B cell (primary cell): ENCODE measurements around the gene BRD4. TPM values are rescaled to one million over a fixed set of nuclear protein-coding genes. Genes with fewer than 3 reads are reported as not detected.

ENCODE experiments used
- ATAC-seq: fragments of 200-7000 bp; cut with Tn5 transposase; one replicate; pipeline ENCODE4 v1.10.0; 2021; ENCODE audit warnings: low read depth, mild to moderate bottlenecking, moderate number of reproducible peaks, moderate library complexity
- CTCF ChIA-PET: fragments of 350-600 bp; sonication (Branson Sonifier 250); formaldehyde crosslinking; loops from one replicate; lab custom pipeline; 2021; ENCODE audit warnings: antibody characterized with exemption, inconsistent platforms; lab: Charles Lee
- POLR2A ChIA-PET: fragments of 350-600 bp; sonication (Branson Sonifier 250); formaldehyde crosslinking; loops from one replicate; lab custom pipeline; 2021; ENCODE audit warnings: antibody characterized with exemption; lab: Charles Lee
- DNase-seq: peaks from one replicate; pipeline ENCODE4 v3.0.0; 2013
- H2AFZ ChIP-seq: 2 replicates; pipeline ENCODE4 v1.6.1; 2012; ENCODE audit warnings: mild to moderate bottlenecking, low read depth, low read length; ENCODE audit not compliant: insufficient read depth, poor library complexity, severe bottlenecking
- H3K27ac ChIP-seq, 2 donors: 1 replicate in 1 of 2; 2 replicates in 1 of 2; pipeline ENCODE4 v1.5.1; 2012 to 2013; ENCODE audit warnings: low read length in 2 of 2, mild to moderate bottlenecking in 2 of 2, moderate library complexity in 1 of 2
- H3K27me3 ChIP-seq, 4 experiments: fragments of 200-600 bp in 1 of 4; sonication (generic) in 1 of 4; replicated peaks in 1 of 4; 1 replicate in 2 of 4; 2 replicates in 2 of 4; pipeline versions ENCODE4 v1.6.1 to v1.7.0; 2013 to 2016; ENCODE audit warnings: low read length in 3 of 4, mild to moderate bottlenecking in 2 of 4, mixed read lengths in 1 of 4, moderate library complexity in 1 of 4; ENCODE audit not compliant: insufficient read depth in 4 of 4, control insufficient read depth in 3 of 4; ENCODE audit errors: control extremely low read depth in 1 of 4
- H3K36me3 ChIP-seq, 2 experiments: replicated peaks in 1 of 2; 1 replicate in 1 of 2; 2 replicates in 1 of 2; pipeline versions ENCODE4 v1.6.1 to v1.7.1; 2013; ENCODE audit warnings: low read length in 1 of 2; ENCODE audit not compliant: insufficient read depth in 2 of 2, control insufficient read depth in 1 of 2; ENCODE audit errors: control extremely low read depth in 1 of 2, extremely low read depth in 1 of 2
- H3K4me1 ChIP-seq, 2 donors: fragments of 200-600 bp in 1 of 2; sonication (generic) in 1 of 2; 1 replicate in 1 of 2; 2 replicates in 1 of 2; pipeline versions ENCODE4 v1.5.1 to v1.6.1; 2013 to 2017; ENCODE audit warnings: low read length in 2 of 2; ENCODE audit not compliant: control insufficient read depth in 2 of 2, insufficient read depth in 2 of 2
- H3K4me2 ChIP-seq: replicated peaks from 2 replicates; pipeline ENCODE3; 2012; ENCODE audit warnings: mild to moderate bottlenecking, low read depth, low read length; ENCODE audit not compliant: poor library complexity, severe bottlenecking
- H3K4me3 ChIP-seq, 5 experiments: fragments of 200-600 bp in 1 of 5; sonication (generic) in 1 of 5; 1 replicate in 3 of 5; 2 replicates in 2 of 5; pipeline versions ENCODE4 v1.5.1 to v1.7.0; 2011 to 2016; ENCODE audit warnings: low read length in 4 of 5, mild to moderate bottlenecking in 4 of 5, low read depth in 2 of 5, control low read depth in 1 of 5, moderate library complexity in 1 of 5; ENCODE audit not compliant: insufficient read depth in 1 of 5; ENCODE audit errors: control extremely low read depth in 1 of 5, extremely low read depth in 1 of 5
- H3K79me2 ChIP-seq: fragments of 200-600 bp; sonication (generic); one replicate; pipeline ENCODE4 v1.6.0; 2016; ENCODE audit warnings: low read length; ENCODE audit not compliant: control insufficient read depth, insufficient read depth
- H3K9ac ChIP-seq: fragments of 200-600 bp; sonication (generic); 2 replicates; pipeline ENCODE4 v1.6.1; 2017; ENCODE audit warnings: mild to moderate bottlenecking, low read length, moderate library complexity
- H3K9me3 ChIP-seq, 3 donors: one replicate each; pipeline versions ENCODE4 v1.6.1 to v1.7.1; 2013; ENCODE audit warnings: low read length in 2 of 3; ENCODE audit not compliant: control insufficient read depth in 2 of 3, insufficient read depth in 1 of 3; ENCODE audit errors: control extremely low read depth in 1 of 3
- H4K20me1 ChIP-seq: 2 replicates; pipeline ENCODE4 v1.6.0; 2012; ENCODE audit warnings: mild to moderate bottlenecking, low read length; ENCODE audit not compliant: insufficient read depth, control insufficient read depth, poor library complexity, severe bottlenecking
- H3K27ac Mint-ChIP-seq: one replicate; pipeline ENCODE4 v1.8.0; 2021; ENCODE audit warnings: mixed read lengths
- H3K27me3 Mint-ChIP-seq: one replicate; pipeline ENCODE4 v1.8.0; 2021; ENCODE audit warnings: mixed read lengths
- H3K4me1 Mint-ChIP-seq: one replicate; pipeline ENCODE4 v1.8.0; 2021; ENCODE audit warnings: mixed read lengths
- H3K4me3 Mint-ChIP-seq: one replicate; pipeline ENCODE4 v1.8.0; 2021; ENCODE audit warnings: mixed read lengths
- H3K9me3 Mint-ChIP-seq: one replicate; pipeline ENCODE4 v1.8.0; 2022; ENCODE audit warnings: mixed read lengths; ENCODE audit not compliant: insufficient read depth
- CTCF ChIP-seq: fragments of 200-600 bp; IDR thresholded peaks from one replicate; pipeline ENCODE4 v1.8.0; 2022; ENCODE audit warnings: antibody characterized with exemption, mild to moderate bottlenecking
- EZH2 ChIP-seq: IDR thresholded peaks from 2 replicates; pipeline ENCODE4 v1.6.1; 2012; ENCODE audit warnings: borderline replicate concordance, low read depth, mild to moderate bottlenecking, moderate library complexity, low read length; ENCODE audit not compliant: insufficient read depth, poor library complexity, severe bottlenecking
- WGBS: methylation state at CpG from one replicate; pipeline ENCODE4 v1.1.5; 2013; ENCODE audit warnings: missing lambda C conversion rate; ENCODE audit not compliant: insufficient coverage; 5-methylcytosine and 5-hydroxymethylcytosine counted together
- intact Hi-C: fragments of 100-400 bp; cut with micrococcal nuclease; formaldehyde crosslinking; loops from one replicate; pipeline ENCODE4 v1.10.0; 2022
- polyA plus RNA-seq: library from polyadenylated mRNA; depleted of rRNA; stranded (reverse); fragments of >200 nt; gene quantifications from 2 replicates; pipeline ENCODE4 v1.2.3, GENCODE V29; 2012
- total RNA-seq, 2 donors: library from RNA; stranded (reverse); fragments of 120-200 nt in 1 of 2; gene quantifications; 1 replicate in 1 of 2; 2 replicates in 1 of 2; pipeline versions ENCODE4 v1.2.3 to v1.2.4, GENCODE V29; 2013 to 2022

Gene BRD4
- total and polyA plus RNA-seq, 2 donors (not counting 1 experiment from before 2014, with no cell fraction given) = 30.7 to 209 TPM

GRCh38 chr19:15320116-15320515 lies 12.2 kb downstream of the BRD4 start:
- peaks cover 89 to 98% of the 10 kb centered on the region in 2 donors for H3K4me1 ChIP-seq
- peaks cover 90% of the 10 kb centered on the region for H3K4me1 Mint-ChIP-seq
- H3K4me3 ChIP-seq = no peak overlapping the region
- peak overlapping the region; percentile 21 for H3K4me3 Mint-ChIP-seq
- H3K79me2 ChIP-seq = peaks cover 100% of the 10 kb centered on the region
- H3K36me3 ChIP-seq = peaks cover 1 to 3% of the 10 kb centered on the region in 2 experiments
- ChIA-PET POLR2A (no interaction called here), CTCF (interaction anchor here (2.3 kb wide), 1 partner anchor 31 kb away, joined by 5 read pairs; no protein-coding TSS in a partner anchor)
- no peaks in the 10 kb centered on the region for H3K9me3 Mint-ChIP-seq
- TF ChIP-seq CTCF (no peak), EZH2 (no peak)
- peak overlapping the region in 1 of 2 donors; percentile 86 for H3K27ac ChIP-seq
- H3K27me3 Mint-ChIP-seq = no peaks in the 10 kb centered on the region
- H3K27ac Mint-ChIP-seq = peak overlapping the region; percentile 46
- H3K27me3 ChIP-seq = no peaks in the 10 kb centered on the region
- H3K4me2 ChIP-seq = peak overlapping the region; percentile 63
- intact Hi-C loops = no loop called here
- DNase-seq (no peak), ATAC-seq (no peak)
- no peaks in the 10 kb centered on the region for H3K9me3 ChIP-seq
- no peak overlapping the region for H2AFZ ChIP-seq
- no peak overlapping the region for H3K9ac ChIP-seq
- peaks cover 96% of the 10 kb centered on the region for H4K20me1 ChIP-seq
- no CpG with 5 or more reads among the region's 4 CpGs for WGBS

- Mint-ChIP-seq H3K4me1 (peaks cover 87% of the 10 kb centered on the region), H3K27ac (peak overlapping the region; percentile 86), H3K4me3 (peak overlapping the region; percentile 72), H3K27me3 (no peaks in the 10 kb centered on the region), H3K9me3 (no peaks in the 10 kb centered on the region)
- H3K4me1 ChIP-seq = peaks cover 85 to 97% of the 10 kb centered on the region in 2 donors
- no peak overlapping the region for H2AFZ ChIP-seq
- intact Hi-C loops = loop anchor here (1.0 to 2.0 kb wide), 3 partner anchors 9 to 30 kb away; no protein-coding TSS in a partner anchor
- peak overlapping the region; percentile 21 for H3K9ac ChIP-seq
- WGBS = 2% methylated on average over 5 of the region's 6 CpGs
- H3K36me3 ChIP-seq = peaks cover 1 to 6% of the 10 kb centered on the region in 2 experiments
- POLR2A ChIA-PET = interaction anchor here (0.5 to 1.9 kb wide), 2 partner anchors 14 to 1478 kb away, joined by 3 to 7 read pairs; partner anchors contain the start of gene BRD4
- peaks cover 96% of the 10 kb centered on the region for H4K20me1 ChIP-seq
- H3K27ac ChIP-seq = peak overlapping the region; percentile 79 to 86
- CTCF ChIA-PET = interaction anchor here (1.0 to 2.3 kb wide), 5 partner anchors 16 to 55 kb away, joined by 3 to 5 read pairs (median 3); no protein-coding TSS in a partner anchor
- H3K9me3 ChIP-seq = no peaks in the 10 kb centered on the region
- DNase-seq = peak; percentile 88
- peaks cover 100% of the 10 kb centered on the region for H3K79me2 ChIP-seq
- peak overlapping the region in 1 of 5 experiments; percentile 5 for H3K4me3 ChIP-seq
- TF ChIP-seq CTCF = no peak
- TF ChIP-seq EZH2 = no peak
- peak overlapping the region; percentile 63 for H3K4me2 ChIP-seq
- no peaks in the 10 kb centered on the region for H3K27me3 ChIP-seq
- peak; percentile 81 for ATAC-seq
Observed at GRCh38 chr19:15318241-15318691, 14.1 kb downstream of the BRD4 start.
